Lower lobe of right lung (tissue), 2 donors: Measurements from ENCODE around the gene MYZAP. TPM values are rescaled to one million over a fixed set of nuclear protein-coding genes. Genes with fewer than 3 reads are reported as not detected.

Source experiments
- ATAC-seq, 2 donors: fragments of 200-7000 bp; cut with Tn5 transposase; one replicate each; pipeline ENCODE4 v1.9.1; 2020 to 2022; ENCODE audit warnings: mild to moderate bottlenecking in 2 of 2, moderate library complexity in 2 of 2
- DNase-seq: peaks from one replicate; pipeline ENCODE4 v3.0.0-alpha.2; 2020
- H3K27ac ChIP-seq: fragments of 200-600 bp; one replicate; pipeline ENCODE4 v1.8.0; 2022
- H3K27me3 ChIP-seq: fragments of 200-600 bp; one replicate; pipeline ENCODE4 v1.8.0; 2022; ENCODE audit warnings: low read depth
- H3K36me3 ChIP-seq: fragments of 200-600 bp; one replicate; pipeline ENCODE4 v1.8.0; 2022; ENCODE audit warnings: mild to moderate bottlenecking
- H3K4me1 ChIP-seq: fragments of 200-600 bp; one replicate; pipeline ENCODE4 v1.8.0; 2022
- H3K4me3 ChIP-seq: fragments of 200-600 bp; one replicate; pipeline ENCODE4 v1.8.0; 2022; ENCODE audit warnings: mild to moderate bottlenecking
- H3K9me3 ChIP-seq: fragments of 200-600 bp; one replicate; pipeline ENCODE4 v1.8.0; 2022
- intact Hi-C: fragments of 100-400 bp; cut with DNase I; formaldehyde crosslinking; loops from one replicate; pipeline ENCODE4 v1.11.0; 2022
- total RNA-seq: library from RNA; stranded (reverse); fragmentation: NEBNext Ultra II Directional; extraction: Animal tissue kit (Norgen Biotek cat#: 25700); gene quantifications from one replicate; pipeline ENCODE4 v1.2.1, GENCODE V29; 2021
- TF ChIP-seq, protein P1 (sequence below): fragments of 200-600 bp; IDR thresholded peaks from one replicate; pipeline ENCODE4 v1.8.0; 2022; ENCODE audit warnings: antibody characterized with exemption, mild to moderate bottlenecking
- donor health status: DM: no; HTN: yes; CAD: no; lungs with severe emphysema.

Gene MYZAP
- total RNA-seq, 1 donor from 2014 or later, result 41.3 TPM

DNA sequence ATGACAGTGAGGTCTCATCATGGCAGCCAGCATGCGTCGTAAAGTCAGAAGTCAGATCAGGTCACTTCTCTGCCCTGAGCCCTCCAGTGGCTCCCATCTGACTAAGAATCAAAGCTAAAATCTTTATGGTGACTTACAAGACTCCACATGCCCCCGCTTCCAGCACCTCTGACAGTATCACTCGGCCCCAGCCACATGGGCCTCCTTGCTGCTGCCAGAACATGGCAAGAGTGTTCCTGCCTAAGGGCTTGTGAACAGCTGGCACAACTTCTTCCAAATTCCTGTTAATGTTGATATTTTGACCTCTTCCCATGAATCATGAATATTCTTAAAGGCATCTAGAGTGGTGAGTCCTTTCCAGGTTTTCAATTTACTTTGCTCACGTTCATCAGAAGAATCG lies 135.3 kb downstream of the MYZAP start:
- DNase-seq (no peak), ATAC-seq (no peak)
- Histone ChIP-seq H3K27ac (no peak overlapping the region), H3K27me3 (no peaks in the 10 kb centered on the region), H3K4me1 (no peaks in the 10 kb centered on the region), H3K9me3 (no peaks in the 10 kb centered on the region), H3K36me3 (no peaks in the 10 kb centered on the region), H3K4me3 (no peak overlapping the region)
- TF ChIP-seq, protein P1, sequence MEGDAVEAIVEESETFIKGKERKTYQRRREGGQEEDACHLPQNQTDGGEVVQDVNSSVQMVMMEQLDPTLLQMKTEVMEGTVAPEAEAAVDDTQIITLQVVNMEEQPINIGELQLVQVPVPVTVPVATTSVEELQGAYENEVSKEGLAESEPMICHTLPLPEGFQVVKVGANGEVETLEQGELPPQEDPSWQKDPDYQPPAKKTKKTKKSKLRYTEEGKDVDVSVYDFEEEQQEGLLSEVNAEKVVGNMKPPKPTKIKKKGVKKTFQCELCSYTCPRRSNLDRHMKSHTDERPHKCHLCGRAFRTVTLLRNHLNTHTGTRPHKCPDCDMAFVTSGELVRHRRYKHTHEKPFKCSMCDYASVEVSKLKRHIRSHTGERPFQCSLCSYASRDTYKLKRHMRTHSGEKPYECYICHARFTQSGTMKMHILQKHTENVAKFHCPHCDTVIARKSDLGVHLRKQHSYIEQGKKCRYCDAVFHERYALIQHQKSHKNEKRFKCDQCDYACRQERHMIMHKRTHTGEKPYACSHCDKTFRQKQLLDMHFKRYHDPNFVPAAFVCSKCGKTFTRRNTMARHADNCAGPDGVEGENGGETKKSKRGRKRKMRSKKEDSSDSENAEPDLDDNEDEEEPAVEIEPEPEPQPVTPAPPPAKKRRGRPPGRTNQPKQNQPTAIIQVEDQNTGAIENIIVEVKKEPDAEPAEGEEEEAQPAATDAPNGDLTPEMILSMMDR, result no peak
- intact Hi-C loops, result no loop called here

DNA sequence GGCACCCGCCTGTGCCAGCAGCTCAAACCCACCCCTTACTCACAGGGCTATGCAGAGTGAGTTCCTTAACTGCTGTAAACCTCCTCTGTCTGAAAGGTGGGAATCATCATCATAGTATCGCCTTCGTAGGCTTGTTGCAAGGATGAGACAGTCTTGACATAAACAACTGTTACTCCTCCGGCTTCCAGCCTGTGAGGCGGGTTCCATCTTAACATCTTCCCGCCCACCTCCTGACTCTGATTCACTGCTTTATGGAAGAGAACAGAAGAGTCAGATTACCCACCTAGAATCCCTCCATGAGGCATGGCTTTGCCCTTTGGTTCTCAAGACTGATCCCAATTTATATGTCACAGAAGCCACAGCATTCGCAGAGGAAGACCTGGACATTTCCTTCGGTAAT lies 136.7 kb downstream of the MYZAP start:
- Histone ChIP-seq H3K4me3 (no peak overlapping the region), H3K9me3 (no peaks in the 10 kb centered on the region), H3K36me3 (no peaks in the 10 kb centered on the region), H3K4me1 (peaks cover 6% of the 10 kb centered on the region), H3K27me3 (no peaks in the 10 kb centered on the region), H3K27ac (no peak overlapping the region)
- intact Hi-C loops, result no loop called here
- ATAC-seq (no peak), DNase-seq (no peak)
- TF ChIP-seq, protein P1, result no peak

DNA sequence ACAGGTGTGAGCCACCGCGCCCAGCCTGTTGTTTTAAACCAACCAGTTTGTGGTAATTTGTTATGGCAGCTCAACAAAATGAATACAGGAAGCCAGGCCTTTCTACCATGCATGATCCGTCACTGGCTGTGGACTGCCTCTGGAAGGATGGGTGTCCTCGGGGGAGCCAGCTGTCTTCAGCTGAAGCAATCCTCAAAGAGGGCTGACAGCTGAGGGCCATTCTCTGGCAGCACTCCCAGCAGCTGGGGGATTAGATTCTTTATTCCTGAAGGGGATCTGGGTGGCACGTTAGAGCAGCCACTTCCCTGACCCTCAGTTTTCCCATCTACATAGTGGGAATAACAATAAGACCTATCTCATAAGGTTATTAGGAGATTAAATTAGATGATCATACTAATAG lies 139.2 kb downstream of the MYZAP start:
- intact Hi-C loops, result no loop called here
- no peak overlapping the region for H3K4me3 ChIP-seq
- no peaks in the 10 kb centered on the region for H3K27me3 ChIP-seq
- no peaks in the 10 kb centered on the region for H3K36me3 ChIP-seq
- no peak for ATAC-seq
- TF ChIP-seq, protein P1, result no peak
- DNase-seq, result no peak
- H3K4me1 ChIP-seq, result peaks cover 6% of the 10 kb centered on the region
- H3K27ac ChIP-seq, result no peak overlapping the region
- no peaks in the 10 kb centered on the region for H3K9me3 ChIP-seq

DNA sequence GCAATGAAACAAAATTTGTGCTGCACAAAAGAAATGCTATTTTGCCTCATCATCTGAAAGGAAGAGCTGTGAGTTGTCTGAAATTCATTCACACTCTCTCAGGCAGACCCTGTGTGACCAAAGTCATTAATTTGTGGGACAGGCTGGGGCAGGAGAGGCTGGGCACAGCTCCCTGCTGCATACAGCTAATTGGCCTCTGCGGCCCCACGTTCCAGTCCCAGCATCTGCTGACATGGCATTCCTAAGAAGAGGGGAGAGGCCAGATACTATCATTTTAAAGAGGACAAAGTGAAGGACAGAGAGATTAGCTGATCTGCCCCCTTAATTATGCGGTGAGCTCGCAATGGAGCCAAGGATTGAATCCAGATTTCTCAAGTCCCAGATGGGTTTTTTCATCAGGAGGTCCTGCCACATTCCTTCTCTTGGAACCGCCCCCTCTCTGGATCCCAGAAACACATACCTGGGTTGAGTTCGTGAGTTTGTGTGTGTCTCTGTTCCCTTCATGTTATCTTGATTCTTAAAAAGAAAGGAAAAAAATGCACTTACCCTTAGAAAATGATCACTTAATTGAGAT lies 139.9 kb downstream of the MYZAP start:
- H3K9me3 ChIP-seq, result no peaks in the 10 kb centered on the region
- H3K27me3 ChIP-seq, result no peaks in the 10 kb centered on the region
- H3K4me1 ChIP-seq, result peaks cover 6% of the 10 kb centered on the region
- ATAC-seq, result peak in 1 of 2 donors; percentile 39
- H3K27ac ChIP-seq, result no peak overlapping the region
- no peak overlapping the region for H3K4me3 ChIP-seq
- no peak for DNase-seq
- TF ChIP-seq, protein P1, result no peak
- intact Hi-C loops, result no loop called here
- H3K36me3 ChIP-seq, result no peaks in the 10 kb centered on the region

DNA sequence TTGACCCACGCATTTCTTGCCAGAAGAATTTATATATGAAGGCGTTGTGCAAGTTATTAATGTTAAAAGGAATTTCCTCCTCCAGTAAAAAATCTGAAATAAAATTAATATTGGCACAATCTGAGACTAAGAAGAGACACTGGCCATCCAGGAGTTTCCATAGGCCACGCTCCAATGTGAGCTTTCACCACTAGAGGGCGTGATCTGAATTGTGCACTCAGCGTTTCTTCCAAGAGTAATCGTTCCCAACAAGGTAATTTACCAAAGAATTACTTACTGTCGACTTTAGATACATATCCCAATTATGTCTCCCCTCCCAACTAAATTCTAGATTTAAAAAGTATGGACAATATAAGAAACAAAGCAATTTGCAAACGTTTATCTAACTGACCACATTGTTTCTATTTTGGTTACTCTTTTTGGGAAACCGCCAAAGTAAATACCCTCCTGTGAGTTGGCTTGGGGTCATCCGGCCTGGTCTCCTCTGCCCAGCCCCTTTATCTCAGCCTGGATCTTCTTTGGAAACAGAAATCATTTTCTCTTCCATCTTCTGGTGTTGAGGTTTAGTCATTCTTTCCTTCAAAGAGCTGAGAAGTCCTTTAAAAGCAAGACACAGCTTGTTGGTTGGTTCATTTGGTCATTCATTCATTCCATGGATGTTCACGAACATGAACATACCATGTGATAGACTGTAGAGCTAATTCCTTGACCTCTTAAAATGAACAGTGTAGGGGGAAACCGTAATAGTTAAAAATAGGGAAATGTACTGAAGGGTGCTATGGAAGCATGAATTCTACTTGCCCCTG lies 141.0 kb downstream of the MYZAP start:
- intact Hi-C loops, result no loop called here
- Histone ChIP-seq H3K27ac (no peak overlapping the region), H3K4me1 (peaks cover 6% of the 10 kb centered on the region), H3K9me3 (no peaks in the 10 kb centered on the region), H3K27me3 (no peaks in the 10 kb centered on the region), H3K36me3 (no peaks in the 10 kb centered on the region), H3K4me3 (no peak overlapping the region)
- DNase-seq, result no peak
- TF ChIP-seq, protein P1, result peak; percentile 92
- peak; percentile 72 to 77 for ATAC-seq
